Subcutaneous adipose tissue (tissue), 4 donors: Measurements from ENCODE around the gene KRTAP5-7. TPM values are rescaled to one million over a fixed set of nuclear protein-coding genes. Genes with fewer than 3 reads are reported as not detected.

ENCODE experiments used
- CTCF ChIP-seq: fragments of 450-650 bp; IDR thresholded peaks from one replicate; pipeline ENCODE4 v1.5.1; 2016; ENCODE audit warnings: low read depth, mild to moderate bottlenecking, control low read depth, antibody characterized with exemption, moderate library complexity
- total RNA-seq, 4 donors: library from RNA; depleted of rRNA; stranded (reverse); fragments of >200 nt; gene quantifications; one replicate each; pipeline ENCODE4 v1.1.0, GENCODE V29; 2016

The KRTAP5-7 gene
- total RNA-seq, 4 donors from 2014 or later: 0.49 to 0.57 TPM; not detected in 2

GRCh38 chr11:71562120-71562519, 35.1 kb downstream of the KRTAP5-7 start:
- no peak for TF ChIP-seq CTCF

- TF ChIP-seq CTCF: no peak
Measured at GRCh38 chr11:71563406-71563805, 36.3 kb downstream of the KRTAP5-7 start.

- TF ChIP-seq CTCF: no peak
Measured at GRCh38 chr11:71564430-71564829, 37.4 kb downstream of the KRTAP5-7 start.

GRCh38 chr11:71565263-71565662, 38.2 kb downstream of the KRTAP5-7 start, which contains the start of gene KRTAP5-10:
TSS of gene KRTAP5-10 (plus strand) at chr11:71565563. CDS start at chr11:71565588, 25 bp downstream.
- TF ChIP-seq CTCF: no peak

GRCh38 chr11:71566081-71566620, 39.1 kb downstream of the KRTAP5-7 start:
- TF ChIP-seq CTCF: no peak

- TF ChIP-seq CTCF: no peak
Measured at GRCh38 chr11:71568704-71569349, 41.8 kb downstream of the KRTAP5-7 start.

- TF ChIP-seq CTCF: no peak
Measured at GRCh38 chr11:71572811-71573210, 45.7 kb downstream of the KRTAP5-7 start.
